HG03060 (cell line): ENCODE data around the gene RSF1.

Experiments used
- ATAC-seq: cut with Tn5 transposase; IDR thresholded peaks from one replicate; pipeline ENCODE4 v1.9.1; 2021; ENCODE audit warnings: low read depth, moderate number of reproducible peaks; ENCODE audit not compliant: unreplicated experiment

RSF1 gene

GRCh38 chr11:77814848-77815247, 5.7 kb downstream of the RSF1 start:
- ATAC-seq: no peak

- ATAC-seq: no peak
These were observed 7.3 kb downstream of the RSF1 start for GRCh38 chr11:77813256-77813655.

- no peak for ATAC-seq
These were observed 13.5 kb downstream of the RSF1 start for GRCh38 chr11:77806993-77807392.

- ATAC-seq: no peak
These were observed 14.1 kb downstream of the RSF1 start for GRCh38 chr11:77806415-77806814.

- ATAC-seq: no peak
These were observed 19.0 kb downstream of the RSF1 start for GRCh38 chr11:77801477-77801876.

- no peak for ATAC-seq
These were observed 20.1 kb downstream of the RSF1 start for GRCh38 chr11:77800449-77800848.

GRCh38 chr11:77799338-77799737, 21.2 kb downstream of the RSF1 start:
- ATAC-seq: no peak

- ATAC-seq: no peak
These were observed 26.6 kb downstream of the RSF1 start for GRCh38 chr11:77793972-77794371.

GRCh38 chr11:77791301-77791700, 29.2 kb downstream of the RSF1 start:
- no peak for ATAC-seq

GRCh38 chr11:77789731-77790476, 30.6 kb downstream of the RSF1 start:
- no peak for ATAC-seq

- ATAC-seq: no peak
These were observed 31.3 kb downstream of the RSF1 start for GRCh38 chr11:77789061-77789730.

- no peak for ATAC-seq
These were observed 36.0 kb downstream of the RSF1 start for GRCh38 chr11:77784572-77784971.

GRCh38 chr11:77783025-77783424, 37.5 kb downstream of the RSF1 start:
- ATAC-seq: no peak

- ATAC-seq: no peak
These were observed 40.6 kb downstream of the RSF1 start for GRCh38 chr11:77779935-77780334.

- ATAC-seq: no peak
These were observed 42.0 kb downstream of the RSF1 start for GRCh38 chr11:77778549-77778948.

GRCh38 chr11:77778118-77778517, 42.4 kb downstream of the RSF1 start:
- no peak for ATAC-seq

GRCh38 chr11:77776455-77776854, 44.1 kb downstream of the RSF1 start:
- ATAC-seq: no peak

- no peak for ATAC-seq
These were observed 44.6 kb downstream of the RSF1 start for GRCh38 chr11:77775936-77776335.

GRCh38 chr11:77771135-77771534, 49.4 kb downstream of the RSF1 start:
- ATAC-seq: no peak

GRCh38 chr11:77770629-77771028, 49.9 kb downstream of the RSF1 start:
- ATAC-seq: no peak

- no peak for ATAC-seq
These were observed 58.1 kb downstream of the RSF1 start for GRCh38 chr11:77762426-77762825.

GRCh38 chr11:77761491-77761890, 59.0 kb downstream of the RSF1 start:
- no peak for ATAC-seq
